HepG2 (cell line): Measurements from ENCODE around the gene DAPK1. TPM values are rescaled to one million over a fixed set of nuclear protein-coding genes. Genes with fewer than 3 reads are reported as not detected.

ENCODE experiments used
- ATAC-seq: fragments of 200-7000 bp; cut with Tn5 transposase; 3 replicates; pipeline ENCODE4 v1.9.1; 2020; ENCODE audit warnings: mild to moderate bottlenecking, moderate library complexity
- BruUV-seq: library from RNA; stranded (reverse); fragments of 400-500 nt; replicated peaks from 2 replicates; lab custom pipeline; 2021; lab: Mats Ljungman, UMichigan
- CTCF ChIA-PET: fragments of 300-600 bp; formaldehyde crosslinking; extraction: SDS; loops from one replicate; lab custom pipeline; 2021; ENCODE audit warnings: low total read pairs, inconsistent platforms, low intra/inter-chr PET ratio; lab: Yijun Ruan, JAX
- POLR2A ChIA-PET: fragments of 350-600 bp; sonication (Branson Sonifier 250); formaldehyde crosslinking; loops from one replicate; lab custom pipeline; 2020; ENCODE audit warnings: antibody characterized with exemption, inconsistent platforms; lab: Yijun Ruan, JAX
- DNase-seq: peaks from one replicate; pipeline ENCODE4 v3.0.0-alpha.2; 2015; ENCODE audit warnings: low spot score
- FAIRE-seq: peaks from 3 replicates; lab custom pipeline; 2011; peaks lifted over from hg19 to GRCh38; lab: Jason Lieb, UNC
- H2AFZ ChIP-seq: one replicate; pipeline ENCODE4 v1.6.1; 2011; ENCODE audit warnings: low read length, inconsistent platforms
- H3K27ac ChIP-seq: fragments of 300-600 bp; 3 replicates; pipeline ENCODE4 v1.8.0; 2011; ENCODE audit warnings: mixed run types, mild to moderate bottlenecking, mixed read lengths, low read length, inconsistent platforms; ENCODE audit not compliant: insufficient read depth; ENCODE audit errors: extremely low read length
- H3K27me3 ChIP-seq, 2 experiments: fragments of 200-600 bp in 1 of 2; 2 replicates in 1 of 2; 3 replicates in 1 of 2; pipeline versions ENCODE4 v1.6.0 to v1.8.0; 2011; ENCODE audit warnings: low read length in 2 of 2, mild to moderate bottlenecking in 2 of 2, moderate library complexity in 2 of 2, inconsistent platforms in 1 of 2; ENCODE audit not compliant: insufficient read depth in 2 of 2, control insufficient read depth in 1 of 2
- H3K36me3 ChIP-seq, 2 experiments: fragments of 200-600 bp in 1 of 2; replicated peaks in 1 of 2; 2 replicates in 1 of 2; 3 replicates in 1 of 2; pipeline versions ENCODE4 v1.5.1 to v1.8.0; 2011; ENCODE audit warnings: low read length in 2 of 2, inconsistent platforms in 1 of 2; ENCODE audit not compliant: insufficient read depth in 2 of 2, control insufficient read depth in 1 of 2
- H3K4me1 ChIP-seq: 2 replicates; pipeline ENCODE4 v1.5.1; 2012; ENCODE audit warnings: low read length, inconsistent platforms; ENCODE audit not compliant: insufficient read depth
- H3K4me2 ChIP-seq: 2 replicates; pipeline ENCODE4 v1.6.0; 2011; ENCODE audit warnings: low read depth, low read length, inconsistent platforms
- H3K4me3 ChIP-seq, 3 experiments: fragments of 200-600 bp in 1 of 3; sonication (generic), shearing (Covaris generic) in 1 of 3; replicated peaks in 1 of 3; 2 replicates each; pipeline ENCODE4 v1.5.1; 2011 to 2016; ENCODE audit warnings: low read length in 3 of 3, inconsistent platforms in 2 of 3, low read depth in 2 of 3, mild to moderate bottlenecking in 2 of 3, control low read depth in 1 of 3, mixed read lengths in 1 of 3; ENCODE audit not compliant: insufficient read depth in 1 of 3
- H3K79me2 ChIP-seq: one replicate; pipeline ENCODE4 v1.6.1; 2011; ENCODE audit warnings: low read length, inconsistent platforms; ENCODE audit not compliant: insufficient read depth
- H3K9ac ChIP-seq: 2 replicates; pipeline ENCODE4 v1.6.0; 2011; ENCODE audit warnings: mild to moderate bottlenecking, low read depth, low read length, inconsistent platforms; ENCODE audit not compliant: insufficient read depth
- H3K9me3 ChIP-seq: 2 replicates; pipeline ENCODE4 v1.5.1; 2012; ENCODE audit warnings: mild to moderate bottlenecking, low read length
- H4K20me1 ChIP-seq: 2 replicates; pipeline ENCODE4 v1.6.0; 2011; ENCODE audit warnings: inconsistent platforms, mild to moderate bottlenecking, low read length, moderate library complexity; ENCODE audit not compliant: insufficient read depth
- ARID5B ChIP-seq: IDR thresholded peaks from 2 replicates; pipeline ENCODE4 v1.4.0; 2020; ENCODE audit warnings: mild to moderate bottlenecking, missing genetic modification reagents
- BCL6 ChIP-seq: IDR thresholded peaks from 2 replicates; pipeline ENCODE4 v1.6.1; 2016; ENCODE audit warnings: missing genetic modification reagents, missing compliant biosample characterization
- FOXA3 ChIP-seq: IDR thresholded peaks from 2 replicates; pipeline ENCODE4 v1.6.1; 2016; ENCODE audit warnings: missing genetic modification reagents, missing compliant biosample characterization
- HHEX ChIP-seq: IDR thresholded peaks from 2 replicates; pipeline ENCODE4 v1.6.1; 2016; ENCODE audit warnings: control low read depth
- IRX3 ChIP-seq: sonication (generic); formaldehyde crosslinking; IDR thresholded peaks from 2 replicates; pipeline ENCODE4 v1.8.1; 2023; ENCODE audit warnings: mild to moderate bottlenecking, low read depth, missing genetic modification reagents, borderline replicate concordance
- RERE ChIP-seq: IDR thresholded peaks from 2 replicates; pipeline ENCODE4 v1.6.1; 2016; ENCODE audit warnings: low read depth, missing genetic modification reagents, missing compliant biosample characterization
- THAP9 ChIP-seq: sonication (generic); formaldehyde crosslinking; IDR thresholded peaks from 2 replicates; pipeline ENCODE4; 2020; ENCODE audit warnings: missing genetic modification reagents, mild to moderate bottlenecking, borderline replicate concordance
- ZFP37 ChIP-seq: sonication (generic); formaldehyde crosslinking; IDR thresholded peaks from 2 replicates; pipeline ENCODE4 v1.4.0; 2020; ENCODE audit warnings: missing genetic modification reagents, borderline replicate concordance
- ZNF503 ChIP-seq: sonication (generic); formaldehyde crosslinking; IDR thresholded peaks from 2 replicates; pipeline ENCODE4 v1.4.0; 2020; ENCODE audit warnings: missing genetic modification reagents
- ZNF557 ChIP-seq: sonication (generic); formaldehyde crosslinking; IDR thresholded peaks from 2 replicates; pipeline ENCODE4 v1.4.0; 2020; ENCODE audit warnings: missing genetic modification reagents
- WGBS: methylation state at CpG from one replicate; pipeline ENCODE4 v1.1.6; 2017; ENCODE audit warnings: low lambda C conversion rate; 5-methylcytosine and 5-hydroxymethylcytosine counted together
- in situ Hi-C: cut with HindIII; loops from 2 replicates; pipeline ENCODE4 v1.10.0; 2017; ENCODE audit warnings: low pct_unique_long_range_greater_than_20kb; ENCODE audit not compliant: extremely low pct_ligation_motif_present
- intact Hi-C: fragments of 100-400 bp; cut with micrococcal nuclease; formaldehyde crosslinking; loops from one replicate; pipeline ENCODE4 v1.10.0; 2022; ENCODE audit not compliant: unreplicated experiment
- polyA plus RNA-seq, 8 experiments: library from polyadenylated mRNA; depleted of rRNA in 3 of 8; stranded (reverse) in 7 of 8; unstranded in 1 of 8; fragments of >200 nt; fragmentation: Illumina TruSeq in 4 of 8; extraction: Trizol in 4 of 8; gene quantifications; 2 replicates each; pipeline versions ENCODE4 v1.2.1 to v1.2.3, GENCODE V29; 2011 to 2016; ENCODE audit warnings: low read depth in 4 of 8, missing spikeins in 1 of 8, mixed read lengths in 1 of 8; ENCODE audit not compliant: insufficient read depth in 1 of 8
- total RNA-seq, 5 experiments: library from RNA; depleted of rRNA; stranded (reverse); fragments of >200 nt; fragmentation: Illumina TruSeq; extraction: Trizol; gene quantifications; 2 replicates each; pipeline ENCODE4 v1.2.3, GENCODE V29; 2016; ENCODE audit warnings: low read depth in 1 of 5

DAPK1 gene
- total and polyA plus RNA-seq, 2 of the 13 experiments (the other 11 are each of a cell fraction or from before 2014, with no cell fraction given), result 35.7 to 35.9 TPM

- no TSS peak for BruUV-seq
- TF ChIP-seq ZNF503 (no peak), FOXA3 (0 out of 2 replicates have a peak, but pooled peaks have one; percentile 49), THAP9 (CRISPR knock-in tag) (no peak), ZFP37 (CRISPR knock-in tag) (no peak), ZNF557 (no peak), RERE (CRISPR knock-in tag) (peak; percentile 57; the same call in 1 of the 2 replicates), ARID5B (CRISPR knock-in tag) (peak; percentile 21; the same call in 1 of the 2 replicates), HHEX (CRISPR knock-in tag) (peak; percentile 60; the same call in 1 of the 2 replicates), IRX3 (CRISPR knock-in tag) (no peak), BCL6 (CRISPR knock-in tag) (0 out of 2 replicates have a peak, but pooled peaks have one; percentile 18)
Measured at GRCh38 chr9:87451149-87451548, 46.5 kb upstream of the DAPK1 start.

More at GRCh38 chr9:87451149-87451548, 46.5 kb upstream of the DAPK1 start:
- under 1% methylated on average over 6 of the region's 6 CpGs for WGBS
- intact Hi-C loops, result no loop called here
- no peak overlapping the region for H3K9ac ChIP-seq
- ATAC-seq, result no peak
- H3K27ac ChIP-seq, result no peak overlapping the region
- FAIRE-seq, result no peak
- H3K4me3 ChIP-seq, result no peak overlapping the region
- H3K79me2 ChIP-seq, result no peaks in the 10 kb centered on the region
- ChIA-PET CTCF (no interaction called here), POLR2A (no interaction called here)
- peaks cover 18% of the 10 kb centered on the region for H3K9me3 ChIP-seq
- in situ Hi-C loops, result no loop called here
- H4K20me1 ChIP-seq, result no peaks in the 10 kb centered on the region
- no peak overlapping the region for H2AFZ ChIP-seq
- 0 out of 5 replicates have a peak, but pooled peaks cover 1 to 5% of the 10 kb centered on the region in 2 experiments for H3K27me3 ChIP-seq
- no peak for DNase-seq
- no peaks in the 10 kb centered on the region for H3K36me3 ChIP-seq
- no peak overlapping the region for H3K4me2 ChIP-seq
- H3K4me1 ChIP-seq, result no peaks in the 10 kb centered on the region
